HG02840 (cell line): ENCODE data around the gene SYK.

Experiments
- ATAC-seq: cut with Tn5 transposase; IDR thresholded peaks from one replicate; pipeline ENCODE4 v1.9.1; 2021; ENCODE audit warnings: mild to moderate bottlenecking, moderate library complexity, moderate number of reproducible peaks; ENCODE audit not compliant: unreplicated experiment, low FRiP score

The SYK gene

GRCh38 chr9:90925581-90926257 is 124.1 kb downstream of the SYK start:
- no peak for ATAC-seq

- ATAC-seq, result no peak
Observed at GRCh38 chr9:90926936-90927335, 125.3 kb downstream of the SYK start.

GRCh38 chr9:90927496-90927895 is 125.9 kb downstream of the SYK start:
- ATAC-seq, result no peak

GRCh38 chr9:90929626-90930025 is 128.0 kb downstream of the SYK start:
- no peak for ATAC-seq

- no peak for ATAC-seq
Observed at GRCh38 chr9:90933468-90933867, 131.8 kb downstream of the SYK start.

GRCh38 chr9:90939351-90939750 is 137.7 kb downstream of the SYK start:
- ATAC-seq, result no peak

- ATAC-seq, result no peak
Observed at GRCh38 chr9:90940280-90940679, 138.7 kb downstream of the SYK start.

GRCh38 chr9:90941661-90942060 is 140.0 kb downstream of the SYK start:
- ATAC-seq, result no peak

GRCh38 chr9:90942555-90942954 is 140.9 kb downstream of the SYK start:
- no peak for ATAC-seq

- ATAC-seq, result no peak
Observed at GRCh38 chr9:90943341-90943740, 141.7 kb downstream of the SYK start.

- ATAC-seq, result no peak
Observed at GRCh38 chr9:90945336-90945735, 143.7 kb downstream of the SYK start.

- no peak for ATAC-seq
Observed at GRCh38 chr9:90946982-90947381, 145.4 kb downstream of the SYK start.
